ENCODE measurements around the gene ECI1.

DNA sequence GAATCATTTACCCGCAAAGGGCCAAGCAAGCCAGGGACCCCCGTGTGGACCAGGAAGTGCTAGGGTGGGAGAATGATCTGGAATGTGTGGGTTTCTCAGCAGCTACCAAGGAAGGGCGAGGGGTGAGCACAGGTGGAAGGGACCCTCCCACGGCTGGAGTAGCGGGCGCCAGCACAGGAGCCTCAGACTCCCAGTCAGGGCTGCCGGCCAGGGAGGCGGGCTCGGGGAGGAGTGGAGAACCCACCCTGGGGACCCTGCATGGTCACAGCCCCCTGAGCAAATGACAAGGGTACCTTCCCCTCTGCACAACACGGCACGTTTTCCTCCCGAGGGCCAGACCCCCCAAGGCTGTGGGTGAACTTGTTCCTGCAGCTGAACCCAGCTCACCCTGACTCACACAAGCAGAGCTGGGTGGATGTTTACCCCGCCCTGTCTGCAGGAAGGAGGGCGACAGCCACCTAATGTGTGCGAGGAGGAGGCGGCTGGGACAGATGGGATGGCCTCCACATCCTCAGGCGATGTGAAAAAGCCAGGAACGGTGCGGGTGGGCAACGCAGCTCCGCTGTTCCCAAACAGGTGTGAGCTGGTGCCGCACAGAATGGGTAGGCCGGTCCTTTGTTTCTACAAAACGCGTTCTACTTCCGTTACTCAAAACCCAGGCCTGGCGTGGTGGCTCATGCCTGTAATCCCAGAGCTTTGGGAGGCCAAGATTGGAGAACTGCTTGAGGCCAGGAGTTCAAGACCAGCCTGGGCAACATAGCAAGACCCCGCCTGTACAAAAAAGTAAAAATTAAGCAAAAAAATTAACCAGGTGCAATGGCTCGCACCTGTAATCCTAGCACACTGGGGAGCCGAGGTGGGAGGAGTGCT, 6.2 kb downstream of the ECI1 start:
- TF ChIP-seq, protein P1, sequence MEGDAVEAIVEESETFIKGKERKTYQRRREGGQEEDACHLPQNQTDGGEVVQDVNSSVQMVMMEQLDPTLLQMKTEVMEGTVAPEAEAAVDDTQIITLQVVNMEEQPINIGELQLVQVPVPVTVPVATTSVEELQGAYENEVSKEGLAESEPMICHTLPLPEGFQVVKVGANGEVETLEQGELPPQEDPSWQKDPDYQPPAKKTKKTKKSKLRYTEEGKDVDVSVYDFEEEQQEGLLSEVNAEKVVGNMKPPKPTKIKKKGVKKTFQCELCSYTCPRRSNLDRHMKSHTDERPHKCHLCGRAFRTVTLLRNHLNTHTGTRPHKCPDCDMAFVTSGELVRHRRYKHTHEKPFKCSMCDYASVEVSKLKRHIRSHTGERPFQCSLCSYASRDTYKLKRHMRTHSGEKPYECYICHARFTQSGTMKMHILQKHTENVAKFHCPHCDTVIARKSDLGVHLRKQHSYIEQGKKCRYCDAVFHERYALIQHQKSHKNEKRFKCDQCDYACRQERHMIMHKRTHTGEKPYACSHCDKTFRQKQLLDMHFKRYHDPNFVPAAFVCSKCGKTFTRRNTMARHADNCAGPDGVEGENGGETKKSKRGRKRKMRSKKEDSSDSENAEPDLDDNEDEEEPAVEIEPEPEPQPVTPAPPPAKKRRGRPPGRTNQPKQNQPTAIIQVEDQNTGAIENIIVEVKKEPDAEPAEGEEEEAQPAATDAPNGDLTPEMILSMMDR (IDR thresholded peaks at IDR 0.05; ENCODE audit: low read length): no peak
- TF ChIP-seq EZH2 (IDR thresholded peaks at IDR 0.05; ENCODE audit: borderline replicate concordance, low read length): no peak
